Neural cell (in vitro differentiated cells): ENCODE measurements around the gene RHEBL1. TPM values are rescaled to one million over a fixed set of nuclear protein-coding genes. Genes with fewer than 3 reads are reported as not detected.

Experiments
- H2AFZ ChIP-seq: fragments of 200-600, 300-800 bp; sonication (generic), shearing (Covaris generic); 2 replicates; pipeline ENCODE4 v1.6.0; 2014; ENCODE audit warnings: low read depth, mild to moderate bottlenecking, antibody characterized with exemption, low read length, moderate library complexity
- H3F3A ChIP-seq: fragments of 200-600 bp; shearing (Covaris generic); 2 replicates; pipeline ENCODE4 v1.6.1; 2016; ENCODE audit warnings: mild to moderate bottlenecking, moderate library complexity, mixed read lengths, antibody characterized with exemption, low read length; ENCODE audit not compliant: insufficient read depth, poor library complexity, severe bottlenecking
- H3K27ac ChIP-seq: fragments of 200-600, 300-800 bp; sonication (generic), shearing (Covaris generic); 2 replicates; pipeline ENCODE4 v1.5.1; 2014; ENCODE audit warnings: mild to moderate bottlenecking, low read length, moderate library complexity
- H3K27me3 ChIP-seq: fragments of 300-800, 200-600 bp; sonication (generic), shearing (Covaris generic); 2 replicates; pipeline ENCODE4 v1.6.0; 2014; ENCODE audit warnings: mild to moderate bottlenecking, low read depth, low read length, moderate library complexity; ENCODE audit not compliant: insufficient read depth
- H3K36me3 ChIP-seq: fragments of 300-800, 200-600 bp; sonication (generic), shearing (Covaris generic); 2 replicates; pipeline ENCODE4 v1.5.1; 2014; ENCODE audit warnings: mild to moderate bottlenecking, antibody characterized with exemption, low read length, moderate library complexity; ENCODE audit not compliant: insufficient read depth
- H3K4me2 ChIP-seq: fragments of 300-800, 200-600 bp; sonication (generic), shearing (Covaris generic); 2 replicates; pipeline ENCODE4 v1.6.0; 2014; ENCODE audit warnings: mild to moderate bottlenecking, low read length
- H3K4me3 ChIP-seq: fragments of 300-800, 200-600 bp; sonication (generic), shearing (Covaris generic); 2 replicates; pipeline ENCODE4 v1.5.1; 2014; ENCODE audit warnings: mild to moderate bottlenecking, low read length, moderate library complexity
- H3K79me2 ChIP-seq: fragments of 200-600 bp; shearing (Covaris generic); replicated peaks from 2 replicates; pipeline ENCODE4 v1.6.0; 2014; ENCODE audit warnings: mild to moderate bottlenecking, low read length, moderate library complexity; ENCODE audit not compliant: insufficient read depth
- H3K9ac ChIP-seq: fragments of 300-800, 200-600 bp; sonication (generic), shearing (Covaris generic); 2 replicates; pipeline ENCODE4 v1.6.1; 2016; ENCODE audit warnings: mild to moderate bottlenecking, low read length, mixed read lengths
- H3K9me2 ChIP-seq: fragments of 200-600 bp; shearing (Covaris generic); 2 replicates; pipeline ENCODE4 v1.6.1; 2016; ENCODE audit warnings: mild to moderate bottlenecking, low read length, mixed read lengths; ENCODE audit not compliant: insufficient read depth
- H3K9me3 ChIP-seq: fragments of 200-600, 300-800 bp; sonication (generic), shearing (Covaris generic); 2 replicates; pipeline ENCODE4 v1.6.1; 2016; ENCODE audit warnings: mild to moderate bottlenecking, mixed run types, low read length, moderate library complexity, mixed read lengths
- H4K20me1 ChIP-seq: fragments of 200-600 bp; shearing (Covaris generic); 2 replicates; pipeline ENCODE4 v1.6.1; 2016; ENCODE audit warnings: mild to moderate bottlenecking, mixed run types; ENCODE audit not compliant: insufficient read depth
- CTCF ChIP-seq: fragments of 450-650 bp; IDR thresholded peaks from 2 replicates; pipeline ENCODE4 v1.5.1; 2014; ENCODE audit warnings: antibody characterized with exemption, mild to moderate bottlenecking, moderate library complexity; ENCODE audit not compliant: poor library complexity, severe bottlenecking
- EP300 ChIP-seq: fragments of 450-650 bp; conservative IDR thresholded peaks from 2 replicates; pipeline ENCODE4 v1.6.1; 2014; ENCODE audit warnings: antibody characterized with exemption, mild to moderate bottlenecking, moderate library complexity; ENCODE audit not compliant: poor library complexity, severe bottlenecking
- EZH2 ChIP-seq: fragments of 200-600, 300-800 bp; shearing (Covaris generic), sonication (generic); IDR thresholded peaks from 2 replicates; pipeline ENCODE4 v1.6.1; 2014; ENCODE audit warnings: antibody characterized with exemption, low read length, borderline replicate concordance, mild to moderate bottlenecking; ENCODE audit not compliant: insufficient read depth, poor library complexity, severe bottlenecking
- MXI1 ChIP-seq: fragments of 450-650 bp; conservative IDR thresholded peaks from 2 replicates; pipeline ENCODE4 v1.6.1; 2014; ENCODE audit warnings: antibody characterized with exemption, mild to moderate bottlenecking; ENCODE audit not compliant: poor library complexity, severe bottlenecking
- POLR2AphosphoS5 ChIP-seq: IDR thresholded peaks from 2 replicates; pipeline ENCODE4 v1.6.1; 2012
- RAD21 ChIP-seq: fragments of 450-650 bp; conservative IDR thresholded peaks from 2 replicates; pipeline ENCODE4 v1.6.1; 2014; ENCODE audit warnings: antibody characterized with exemption, mild to moderate bottlenecking, moderate library complexity
- REST ChIP-seq: IDR thresholded peaks from 2 replicates; pipeline ENCODE4 v1.6.1; 2012; ENCODE audit warnings: borderline replicate concordance
- SMC3 ChIP-seq: fragments of 450-650 bp; conservative IDR thresholded peaks from 2 replicates; pipeline ENCODE4 v1.6.1; 2014; ENCODE audit warnings: antibody characterized with exemption, mild to moderate bottlenecking, moderate library complexity; ENCODE audit not compliant: poor library complexity
- TAF1 ChIP-seq: IDR thresholded peaks from 2 replicates; pipeline ENCODE4 v1.6.1; 2012; ENCODE audit warnings: low read depth
- polyA plus RNA-seq: library from polyadenylated mRNA; depleted of rRNA; stranded (reverse); fragments of >200 nt; gene quantifications from 2 replicates; pipeline ENCODE4 v1.2.3, GENCODE V29; 2014

The RHEBL1 gene
- polyA plus RNA-seq, 1 donor from 2014 or later, result 0.68 TPM

GRCh38 chr12:49104822-49105221 is 35.0 kb upstream of the RHEBL1 start:
- peaks cover 48% of the 10 kb centered on the region for H3K79me2 ChIP-seq
- H3K27me3 ChIP-seq, result no peaks in the 10 kb centered on the region
- no peak for TF ChIP-seq EZH2
- no peak for TF ChIP-seq MXI1
- no peak for TF ChIP-seq TAF1
- TF ChIP-seq POLR2AphosphoS5, result no peak
- no peak for TF ChIP-seq SMC3
- no peak for TF ChIP-seq EP300
- no peak for TF ChIP-seq CTCF
- no peak for TF ChIP-seq RAD21
- no peak for TF ChIP-seq REST
- H3F3A ChIP-seq, result no peaks in the 10 kb centered on the region
- H3K9ac ChIP-seq, result no peak overlapping the region
- no peak overlapping the region for H3K4me3 ChIP-seq
- no peaks in the 10 kb centered on the region for H3K9me2 ChIP-seq
- peaks cover 24% of the 10 kb centered on the region for H3K36me3 ChIP-seq
- H3K27ac ChIP-seq, result no peak overlapping the region
- H3K9me3 ChIP-seq, result no peaks in the 10 kb centered on the region
- H3K4me2 ChIP-seq, result no peak overlapping the region
- no peak overlapping the region for H2AFZ ChIP-seq
- H4K20me1 ChIP-seq, result peaks cover 44% of the 10 kb centered on the region

- peaks cover 25% of the 10 kb centered on the region for H3K36me3 ChIP-seq
- no peaks in the 10 kb centered on the region for H3K9me2 ChIP-seq
- no peaks in the 10 kb centered on the region for H3K9me3 ChIP-seq
- no peaks in the 10 kb centered on the region for H3F3A ChIP-seq
- TF ChIP-seq RAD21 (no peak), EP300 (no peak), POLR2AphosphoS5 (no peak), MXI1 (no peak), EZH2 (no peak), REST (no peak), CTCF (no peak), TAF1 (no peak), SMC3 (no peak)
- no peak overlapping the region for H2AFZ ChIP-seq
- H3K79me2 ChIP-seq, result peaks cover 7% of the 10 kb centered on the region
- no peak overlapping the region for H3K4me3 ChIP-seq
- H3K27me3 ChIP-seq, result no peaks in the 10 kb centered on the region
- H4K20me1 ChIP-seq, result peaks cover 11% of the 10 kb centered on the region
- no peak overlapping the region for H3K27ac ChIP-seq
- no peak overlapping the region for H3K4me2 ChIP-seq
- no peak overlapping the region for H3K9ac ChIP-seq
Observed at GRCh38 chr12:49100380-49100779, 30.6 kb upstream of the RHEBL1 start.
